GM08714 (cell line): ENCODE measurements around the gene ALAS2.

Source experiments
- H3K4me3 ChIP-seq: fragments of 200-500 bp; sonication (Bioruptor generic); 2 replicates; pipeline ENCODE4 v1.5.1; 2014; ENCODE audit warnings: mild to moderate bottlenecking, low read length, inconsistent platforms
- ZNF274 ChIP-seq: IDR thresholded peaks from 2 replicates; pipeline ENCODE4 v1.6.1; 2012; ENCODE audit warnings: mild to moderate bottlenecking, low read depth, low read length

The ALAS2 gene

GRCh38 chrX:55026143-55026542 is 4.6 kb downstream of the ALAS2 start:
- H3K4me3 ChIP-seq, result no peak overlapping the region
- no peak for TF ChIP-seq ZNF274

GRCh38 chrX:55014897-55015299 is 15.9 kb downstream of the ALAS2 start:
- TF ChIP-seq ZNF274, result no peak
- H3K4me3 ChIP-seq, result no peak overlapping the region

GRCh38 chrX:55011294-55011693 is 19.5 kb downstream of the ALAS2 start:
- no peak for TF ChIP-seq ZNF274
- no peak overlapping the region for H3K4me3 ChIP-seq

- TF ChIP-seq ZNF274, result no peak
- no peak overlapping the region for H3K4me3 ChIP-seq
These were observed 22.0 kb downstream of the ALAS2 start for GRCh38 chrX:55008571-55009358.

- no peak overlapping the region for H3K4me3 ChIP-seq
- no peak for TF ChIP-seq ZNF274
These were observed 23.1 kb downstream of the ALAS2 start for GRCh38 chrX:55007656-55008055.

GRCh38 chrX:55006827-55007621 is 23.8 kb downstream of the ALAS2 start:
- no peak overlapping the region for H3K4me3 ChIP-seq
- TF ChIP-seq ZNF274, result no peak

GRCh38 chrX:55005256-55005655 is 25.5 kb downstream of the ALAS2 start:
- TF ChIP-seq ZNF274, result no peak
- H3K4me3 ChIP-seq, result no peak overlapping the region

- H3K4me3 ChIP-seq, result no peak overlapping the region
- TF ChIP-seq ZNF274, result no peak
These were observed 26.5 kb downstream of the ALAS2 start for GRCh38 chrX:55004231-55004630.

GRCh38 chrX:54999717-55000598 is 30.8 kb downstream of the ALAS2 start, which contains the start of gene APEX2:
APEX2 (plus strand) TSS chrX:55000363; CDS start chrX:55000423, 60 bp downstream.
- TF ChIP-seq ZNF274, result no peak
- peak within 1 kb of the TSS; percentile 80 for H3K4me3 ChIP-seq

GRCh38 chrX:54995621-54996020 is 35.2 kb downstream of the ALAS2 start:
- no peak overlapping the region for H3K4me3 ChIP-seq
- no peak for TF ChIP-seq ZNF274

- TF ChIP-seq ZNF274, result no peak
- H3K4me3 ChIP-seq, result no peak overlapping the region
These were observed 36.0 kb downstream of the ALAS2 start for GRCh38 chrX:54994668-54995351.

- TF ChIP-seq ZNF274, result no peak
- no peak within 1 kb of the TSS for H3K4me3 ChIP-seq
These were observed 36.7 kb downstream of the ALAS2 start, which contains the start of gene PFKFB1 for GRCh38 chrX:54994099-54994498. PFKFB1 (minus strand) TSS chrX:54994188; CDS start chrX:54994007, 181 bp downstream.

- H3K4me3 ChIP-seq, result no peak overlapping the region
- TF ChIP-seq ZNF274, result no peak
These were observed 37.7 kb downstream of the ALAS2 start for GRCh38 chrX:54992911-54993622.
